Left hindlimb (tissue), 1 donor: ENCODE results near the gene SIM2.

Experiments
- DNase-seq: peaks from one replicate; pipeline ENCODE4 v3.0.0-alpha.2; 2018

Gene SIM2

DNA sequence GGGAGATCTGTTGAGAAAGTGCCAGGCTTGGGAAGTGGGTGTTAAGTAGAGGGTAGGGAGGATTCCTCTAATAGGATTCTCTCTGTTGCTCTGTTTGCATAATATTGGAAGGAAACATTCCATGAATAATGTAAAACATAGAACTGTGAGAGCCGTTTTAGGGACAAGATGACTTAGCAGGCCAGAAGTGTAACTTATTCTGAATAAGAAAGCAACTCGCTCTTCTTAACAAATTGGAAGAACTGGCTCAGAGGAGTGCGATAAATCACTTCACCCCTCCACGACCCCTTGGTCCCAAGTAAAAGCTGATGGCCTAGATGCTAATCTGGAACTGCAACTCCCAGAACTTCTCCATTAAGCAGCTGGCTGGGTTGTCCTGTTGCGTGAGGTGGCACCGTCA is 19.1 kb downstream of the SIM2 start:
- DNase-seq, result no peak

DNA sequence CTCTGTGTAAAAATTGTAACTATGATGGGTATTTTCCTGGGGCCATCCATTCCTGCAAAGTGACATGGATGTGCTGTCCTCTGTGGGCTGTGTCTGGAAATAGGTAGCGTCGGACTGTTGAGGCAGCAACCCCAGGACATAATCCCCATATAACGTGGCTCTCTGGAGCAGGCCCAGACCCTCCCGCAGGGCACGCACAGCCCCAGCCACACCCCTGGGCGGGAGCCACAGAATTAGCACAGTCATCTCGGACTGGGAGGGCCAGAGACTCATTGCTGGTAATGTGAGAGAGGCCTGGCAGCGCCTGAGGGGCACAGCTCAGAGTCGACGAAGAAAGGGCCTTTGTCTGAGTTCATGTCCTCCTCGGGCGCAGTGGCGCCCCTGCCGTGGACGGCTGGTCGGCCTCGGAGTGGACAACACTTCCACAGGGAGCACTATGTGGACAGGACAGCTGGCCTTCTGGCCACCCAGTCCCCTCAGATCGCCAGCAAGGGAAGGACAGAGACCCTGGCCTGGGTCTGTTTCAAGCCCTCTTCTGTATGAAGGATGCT is 20.1 kb downstream of the SIM2 start:
- DNase-seq, result no peak

DNA sequence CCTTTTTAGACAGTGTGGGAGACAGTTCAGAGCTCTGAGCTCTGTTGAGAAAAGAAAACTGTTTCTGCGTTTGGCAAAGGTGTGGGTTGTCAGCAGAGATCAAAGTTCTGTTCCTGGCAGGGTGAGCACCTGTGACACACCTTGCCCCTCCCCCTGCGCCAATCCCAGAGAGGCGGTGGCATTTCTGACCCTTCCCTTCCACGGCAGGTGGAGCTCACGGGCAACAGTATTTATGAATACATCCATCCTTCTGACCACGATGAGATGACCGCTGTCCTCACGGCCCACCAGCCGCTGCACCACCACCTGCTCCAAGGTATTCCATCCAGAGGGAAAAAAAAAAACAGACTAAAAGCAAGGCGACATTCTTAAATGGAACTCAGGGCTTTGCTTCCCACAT is 20.7 kb downstream of the SIM2 start:
- no peak for DNase-seq

DNA sequence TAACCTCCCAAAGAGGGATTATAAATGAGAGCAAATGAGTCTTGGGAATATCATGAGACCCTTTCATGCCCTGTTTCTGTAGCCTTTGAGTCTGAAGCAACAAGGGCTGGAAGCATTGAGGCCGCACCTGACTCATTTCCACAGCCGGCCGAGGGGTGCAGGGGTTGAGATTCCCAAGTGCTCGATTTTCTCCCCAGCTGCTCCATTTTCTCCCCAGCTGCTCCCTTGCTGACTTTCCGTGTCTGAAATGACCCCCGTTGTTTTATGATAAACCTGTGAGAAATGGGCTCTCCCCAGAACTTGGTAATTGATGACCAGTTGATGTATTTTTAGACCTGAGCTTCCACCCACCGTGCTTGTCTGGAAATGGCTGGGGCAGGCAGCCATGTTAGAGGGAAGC is 22.9 kb downstream of the SIM2 start:
- DNase-seq, result no peak

- DNase-seq, result no peak
Measured at GRCh38 chr21:36722370-36723368, 23.8 kb downstream of the SIM2 start.

DNA sequence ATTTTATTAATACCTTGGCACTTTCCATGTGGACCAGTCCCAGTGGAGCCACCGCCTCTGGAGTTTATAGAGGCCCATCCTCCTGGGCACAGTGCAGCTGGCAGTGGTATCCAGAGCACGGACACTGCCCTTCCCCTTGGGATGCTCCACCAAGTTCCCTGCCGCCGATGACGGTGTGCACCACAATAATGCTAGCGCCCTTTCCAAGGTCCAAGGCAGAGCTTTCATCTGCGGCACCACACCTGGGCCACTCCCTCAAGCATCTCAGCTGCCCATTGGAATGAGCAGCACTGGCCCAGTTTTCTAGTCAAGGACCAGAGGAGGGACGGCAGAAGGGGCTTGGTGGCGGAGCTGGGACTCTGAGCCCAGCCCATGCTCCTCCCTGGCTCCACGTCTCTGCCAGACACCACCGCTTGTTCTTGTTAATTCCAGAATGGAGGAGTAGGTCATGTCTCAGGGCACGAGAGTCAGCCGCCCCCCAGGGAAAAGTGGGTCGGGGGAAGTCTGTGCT is 24.5 kb downstream of the SIM2 start:
- DNase-seq, result no peak

DNA sequence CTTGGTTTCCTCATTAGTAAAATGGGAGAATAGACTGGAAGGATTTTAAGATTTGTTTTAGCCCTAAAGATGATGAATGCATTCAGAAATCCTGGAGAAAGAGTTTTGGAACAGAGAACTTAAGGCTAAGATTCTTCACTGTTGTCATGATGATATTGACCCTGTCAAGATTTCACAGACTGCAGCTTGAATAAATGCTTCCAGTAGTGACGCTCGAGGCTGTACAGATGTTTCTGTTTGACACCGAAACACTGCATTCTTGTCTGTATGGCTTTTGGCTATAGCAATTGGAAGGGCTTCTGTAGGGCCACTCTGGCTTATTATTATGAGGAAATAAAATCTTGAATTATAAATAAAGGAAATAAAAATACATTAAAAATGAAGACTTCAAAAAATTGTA is 25.7 kb downstream of the SIM2 start:
- no peak for DNase-seq

DNA sequence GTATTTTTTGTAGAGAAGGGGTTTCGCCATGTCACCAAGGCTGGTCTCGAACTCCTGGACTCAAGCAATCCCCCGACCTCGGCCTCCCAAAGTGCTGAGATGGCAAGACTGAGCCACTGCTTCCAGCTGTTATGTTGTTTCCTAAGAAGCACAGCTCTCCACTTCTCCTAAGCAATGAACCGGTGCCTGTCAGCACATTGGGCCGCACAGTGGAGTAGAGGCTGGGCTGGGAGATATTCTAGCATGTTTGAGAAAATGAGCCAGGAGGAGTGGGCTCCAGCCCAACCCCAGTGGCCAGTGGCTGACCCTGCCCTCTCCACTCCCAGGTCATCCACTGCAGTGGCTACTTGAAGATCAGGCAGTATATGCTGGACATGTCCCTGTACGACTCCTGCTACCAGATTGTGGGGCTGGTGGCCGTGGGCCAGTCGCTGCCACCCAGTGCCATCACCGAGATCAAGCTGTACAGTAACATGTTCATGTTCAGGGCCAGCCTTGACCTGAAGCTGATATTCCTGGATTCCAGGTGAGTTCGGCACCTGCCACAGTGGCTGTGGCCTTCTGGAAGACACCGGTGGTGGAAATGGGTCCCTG is 27.0 kb downstream of the SIM2 start:
- DNase-seq, result no peak

DNA sequence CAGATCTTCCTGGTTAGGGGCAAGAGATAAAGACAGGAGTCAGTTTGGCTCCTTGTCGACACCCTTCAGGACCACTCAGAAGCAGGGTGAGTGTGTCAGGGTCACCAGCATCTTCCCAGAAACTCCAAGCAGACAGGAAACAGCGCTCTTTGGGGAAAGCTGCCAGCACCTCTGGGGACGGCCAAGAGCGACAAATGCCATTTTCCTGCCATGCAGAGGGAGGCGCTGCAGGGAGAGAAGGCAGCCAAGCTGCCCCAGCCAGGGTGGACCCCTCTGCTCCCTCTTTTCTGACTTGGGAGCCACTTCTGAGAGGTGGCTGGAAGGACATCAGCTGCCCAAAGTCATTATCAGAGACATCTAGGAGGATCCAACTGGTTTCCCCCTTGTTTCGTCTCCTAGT is 29.0 kb downstream of the SIM2 start:
- no peak for DNase-seq

DNA sequence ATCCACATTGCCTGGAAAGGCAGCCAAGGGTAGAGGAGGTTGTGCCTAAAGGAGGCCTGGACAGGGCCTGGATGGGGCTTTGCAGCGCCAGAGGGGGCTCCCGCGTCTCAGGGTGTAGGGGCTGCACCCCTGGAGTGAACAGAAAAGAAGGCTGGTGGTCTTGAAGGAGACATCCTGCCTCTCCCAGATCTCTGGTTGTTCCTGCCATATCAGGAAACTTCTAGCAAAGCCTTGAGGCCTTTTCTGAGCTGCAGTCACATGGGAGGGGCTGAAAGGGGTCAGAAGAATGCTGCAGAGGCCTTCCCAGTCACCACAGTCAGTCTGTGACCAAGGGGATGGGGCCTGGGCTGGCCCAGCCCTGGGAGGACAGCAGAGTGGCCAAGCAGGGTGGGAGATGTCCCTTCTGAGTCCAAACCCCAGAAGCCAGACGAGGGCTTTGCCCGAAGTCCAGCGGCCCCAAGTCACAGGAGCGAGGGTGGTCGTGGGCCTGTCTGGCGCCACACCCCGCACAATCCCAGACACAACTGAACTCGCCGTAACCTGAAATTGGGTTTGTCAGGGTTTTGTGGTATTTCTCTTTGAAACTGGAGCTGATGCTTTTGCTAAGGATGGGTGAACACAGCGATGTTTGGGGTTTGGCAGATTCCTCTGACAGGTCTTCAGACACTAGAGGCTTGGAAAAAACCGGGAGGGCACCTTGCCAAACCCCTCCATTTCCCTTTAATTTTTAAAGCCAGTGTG is 29.6 kb downstream of the SIM2 start:
- DNase-seq, result no peak

GRCh38 chr21:36729310-36729970 is 30.5 kb downstream of the SIM2 start:
- DNase-seq, result no peak

DNA sequence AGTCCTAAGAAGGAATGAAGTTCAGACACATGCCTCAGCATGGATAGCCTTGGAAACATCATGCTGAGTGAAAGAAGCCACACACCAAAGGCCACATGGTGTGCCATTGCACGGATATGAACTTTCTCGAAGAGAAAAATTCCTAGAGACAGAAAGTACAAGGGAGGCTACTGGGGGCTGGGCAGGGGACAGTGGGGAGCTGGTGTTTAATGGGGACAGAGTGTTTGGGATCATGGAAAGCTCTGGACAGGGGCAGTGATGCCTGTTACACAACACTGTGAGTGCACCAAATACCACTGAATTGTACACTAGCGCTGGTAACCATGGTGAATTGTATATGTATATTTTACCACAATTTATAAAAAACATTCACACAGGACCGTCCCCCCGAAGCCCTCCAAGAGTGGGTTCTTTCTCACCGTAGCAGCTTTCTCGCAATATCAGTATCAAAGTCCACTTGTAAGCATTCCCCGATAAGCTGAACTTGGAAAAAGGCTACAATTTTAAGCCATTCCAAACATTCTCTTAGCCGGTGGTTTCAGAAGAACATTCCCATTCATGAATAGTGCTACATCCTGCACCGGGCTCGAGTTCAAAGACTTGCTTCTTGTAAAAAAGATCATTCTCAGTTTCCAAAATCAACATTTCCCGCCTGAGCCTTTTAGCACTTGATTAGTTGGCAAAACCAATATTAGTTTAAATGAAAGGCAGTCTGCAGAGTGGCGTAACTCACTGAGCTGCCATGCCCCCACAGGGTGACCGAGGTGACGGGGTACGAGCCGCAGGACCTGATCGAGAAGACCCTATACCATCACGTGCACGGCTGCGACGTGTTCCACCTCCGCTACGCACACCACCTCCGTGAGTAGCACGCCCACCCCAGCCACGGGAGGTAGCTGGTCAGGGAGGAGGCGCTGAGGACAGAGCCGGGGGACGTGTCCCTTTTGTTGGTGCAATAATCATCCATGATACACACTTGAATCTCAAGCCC is 31.7 kb downstream of the SIM2 start:
- no peak for DNase-seq

- DNase-seq, result no peak
Measured at GRCh38 chr21:36732217-36732616, 33.3 kb downstream of the SIM2 start.

DNA sequence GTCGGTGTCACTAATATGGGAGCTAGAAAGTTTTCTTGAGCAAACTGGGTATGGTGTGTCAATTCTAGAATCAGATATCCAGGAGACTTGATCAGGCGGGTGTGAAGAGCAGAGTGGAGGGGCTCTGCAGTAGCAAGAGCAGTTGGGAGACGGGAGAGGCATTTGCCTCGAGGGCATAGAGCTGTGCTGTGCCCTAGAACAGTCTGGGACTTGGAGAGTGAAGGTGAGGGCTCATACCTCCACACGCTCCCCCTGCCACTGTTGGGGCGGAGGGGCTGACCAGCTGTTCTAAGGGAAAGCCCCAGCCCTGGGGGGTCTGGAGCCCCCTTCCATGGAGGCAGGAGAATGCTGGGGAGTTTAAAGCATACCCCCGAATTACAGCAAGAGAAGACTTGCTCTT is 33.8 kb downstream of the SIM2 start:
- DNase-seq, result no peak

GRCh38 chr21:36733857-36734256 is 34.9 kb downstream of the SIM2 start:
- no peak for DNase-seq

DNA sequence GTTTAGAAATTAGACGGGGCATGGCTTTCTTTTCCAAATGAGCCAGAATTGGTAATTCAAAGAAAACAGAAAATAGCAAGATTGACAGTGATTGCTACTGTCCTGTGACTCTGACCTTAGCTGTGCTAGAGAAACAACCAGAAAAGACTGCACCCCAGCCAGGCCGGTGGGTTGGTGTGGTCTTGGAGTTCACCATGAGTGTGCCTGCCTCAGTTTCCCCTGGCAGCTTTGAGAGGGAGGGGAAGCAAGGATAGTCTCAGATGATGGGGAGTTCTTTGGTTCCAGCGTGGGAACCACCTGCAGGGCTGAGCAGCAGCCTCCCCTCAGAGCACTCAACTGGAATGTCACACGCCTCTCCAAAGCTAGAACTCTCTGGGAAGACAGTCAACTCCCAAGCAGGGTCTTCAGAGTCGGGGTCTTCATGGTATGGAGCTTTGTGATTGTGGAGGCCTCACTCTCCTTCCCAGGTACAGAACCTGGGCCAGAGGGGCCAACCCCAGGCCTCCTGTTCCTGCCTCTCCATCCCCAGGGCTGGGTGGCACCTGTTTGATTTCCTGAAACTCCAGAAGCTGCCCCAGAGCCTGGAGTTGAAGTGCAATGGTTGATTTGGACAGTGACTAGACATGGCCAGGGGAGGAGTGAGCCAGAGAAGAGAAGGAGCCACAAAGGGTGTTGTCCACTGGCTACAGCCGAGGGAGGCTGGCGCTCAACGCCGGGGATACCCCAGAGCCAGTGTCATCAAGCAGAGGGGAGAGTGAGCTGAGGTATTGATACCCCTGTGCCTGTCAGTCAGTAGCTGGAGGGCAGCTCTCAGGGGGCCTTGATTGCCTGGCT is 35.7 kb downstream of the SIM2 start:
- no peak for DNase-seq

DNA sequence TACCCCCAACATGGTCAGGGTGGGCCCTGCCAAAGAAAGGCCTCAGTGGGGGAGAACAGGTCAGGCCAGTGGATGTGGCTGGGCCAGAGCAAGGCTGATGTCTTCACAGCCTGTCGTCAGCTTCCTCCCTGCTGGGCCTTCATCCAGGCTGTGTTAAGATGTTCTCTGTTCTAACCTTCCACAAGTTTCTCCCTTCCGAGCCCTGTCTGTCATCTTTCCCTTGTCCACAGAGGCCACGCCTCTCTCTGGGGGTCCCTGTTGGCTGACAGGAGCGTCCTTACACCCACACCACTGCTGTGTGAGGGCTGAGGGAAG is 36.2 kb downstream of the SIM2 start:
- DNase-seq, result no peak

GRCh38 chr21:36735724-36736320 is 36.9 kb downstream of the SIM2 start:
- DNase-seq, result no peak

DNA sequence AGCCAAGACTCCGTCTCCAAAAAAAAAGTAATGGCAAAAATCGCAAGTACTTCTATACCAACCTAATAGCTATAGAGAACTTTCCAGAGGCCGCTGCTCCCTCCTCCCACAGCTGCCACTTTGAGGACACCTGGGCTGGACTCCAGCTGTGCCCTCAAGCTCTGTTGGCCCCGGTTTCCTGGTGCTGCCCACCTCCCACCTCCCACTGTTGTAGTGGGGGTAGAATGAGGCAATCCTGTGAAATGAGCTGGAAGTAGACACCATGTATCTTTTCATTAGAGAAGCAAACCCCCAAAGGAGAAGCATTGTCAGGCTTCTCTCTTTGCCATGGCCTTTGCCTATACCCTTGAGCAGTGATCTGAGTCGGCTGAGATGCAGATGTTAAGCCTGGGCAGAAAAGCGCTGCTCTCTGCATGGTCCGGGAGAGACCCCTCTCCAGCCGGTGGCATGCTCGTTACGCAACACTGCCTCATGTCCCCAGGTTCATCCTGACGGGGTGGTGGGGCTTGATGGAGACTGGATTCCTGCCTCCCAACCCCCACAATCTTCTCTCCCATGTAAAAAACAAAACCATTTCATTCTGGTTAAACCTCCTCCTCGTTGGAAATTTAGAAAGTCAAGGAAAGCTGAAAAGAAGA is 39.7 kb downstream of the SIM2 start:
- no peak for DNase-seq

DNA sequence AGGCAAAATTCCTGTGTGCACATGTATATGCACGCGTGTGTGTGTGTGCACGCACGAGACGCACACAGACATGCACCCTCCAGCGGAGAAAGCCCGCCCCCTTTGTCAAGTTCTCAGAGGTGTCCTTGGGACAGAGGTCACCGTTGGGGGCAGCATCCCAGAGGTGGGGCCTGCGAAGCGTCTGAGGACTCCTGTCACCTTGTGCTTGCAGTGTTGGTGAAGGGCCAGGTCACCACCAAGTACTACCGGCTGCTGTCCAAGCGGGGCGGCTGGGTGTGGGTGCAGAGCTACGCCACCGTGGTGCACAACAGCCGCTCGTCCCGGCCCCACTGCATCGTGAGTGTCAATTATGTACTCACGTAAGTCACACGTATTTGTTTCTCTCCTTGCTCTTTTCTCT is 42.6 kb downstream of the SIM2 start:
- DNase-seq, result no peak
